ENCODE results near the gene KATNA1. TPM values are rescaled to one million over a fixed set of nuclear protein-coding genes. Genes with fewer than 3 reads are reported as not detected.

Gene KATNA1
- total RNA-seq, 3 donors from 2014 or later: 16.6 to 18.4 (median 17.0) TPM

Other genes with a start within 250 kb of the KATNA1 start
- gene SUMO4, start 248.5 kb downstream of the KATNA1 start, total RNA-seq: 1 to 10 TPM; 2.6 to 3.0 (median 2.7) TPM
- gene ZC3H12D, start 163.7 kb downstream of the KATNA1 start, total RNA-seq: 10 to 100 TPM; 22.2 to 51.5 (median 42.5) TPM
- 10 to 100 TPM; 19.7 to 22.2 (median 21.9) TPM for gene PPIL4, start 102.7 kb downstream of the KATNA1 start, total RNA-seq
- gene GINM1, start 82.3 kb downstream of the KATNA1 start, total RNA-seq: 10 to 100 TPM; 12.0 to 15.6 (median 12.0) TPM
- 10 to 100 TPM; 29.7 to 35.5 (median 35.3) TPM for gene LATS1, start 69.4 kb upstream of the KATNA1 start, total RNA-seq
- gene NUP43, start 97.8 kb upstream of the KATNA1 start, total RNA-seq: 10 to 100 TPM; 54.1 to 67.1 (median 62.8) TPM
- gene PCMT1, start 101.0 kb upstream of the KATNA1 start, total RNA-seq: 10 to 100 TPM; 85.0 to 87.4 (median 87.1) TPM
- 1 to 10 TPM; 2.0 to 3.4 (median 3.2) TPM for gene LRP11, start 215.6 kb upstream of the KATNA1 start, total RNA-seq
- not detected for gene RAET1E, start 249.4 kb upstream of the KATNA1 start, total RNA-seq

Data from activated T-cell treated with anti-CD3 and anti-CD28 coated beads, Interleukin-2, amount 50 U/mL, for 4 hours (primary cell).